GOT3 (cell line): ENCODE measurements around the gene IGFL1.
"Not testable (repeated sequence)": the region's sequence is repeated elsewhere in the genome, so short reads cannot be mapped to it uniquely, and the experiment has no call there.

ENCODE experiments used
- DNase-seq: peaks from one replicate; lab custom pipeline; 2025; ENCODE audit warnings: mixed read lengths; lab: John Stamatoyannopoulos, UW

IGFL1 gene

DNA sequence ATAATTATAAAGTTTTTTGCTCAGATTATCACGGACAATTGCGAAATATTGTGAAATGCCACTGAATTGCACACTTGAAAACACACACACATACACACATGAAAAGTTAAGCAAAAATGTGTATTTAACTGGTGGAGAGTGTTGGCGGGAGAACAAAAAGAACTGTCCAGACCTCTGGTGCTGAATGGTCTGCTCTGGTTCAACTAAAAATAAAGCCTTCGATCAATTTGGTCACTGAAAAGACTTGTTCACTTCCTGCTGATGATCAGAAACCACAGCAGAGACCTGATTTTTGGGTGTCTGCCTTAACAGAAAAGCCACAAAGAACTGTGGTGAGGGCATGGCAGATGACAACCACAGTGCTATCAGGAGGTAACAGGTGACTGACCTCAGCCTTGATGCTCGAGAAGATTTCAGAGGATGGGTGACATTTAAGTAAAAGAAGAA, 4.0 kb upstream of the IGFL1 start:
- DNase-seq: no peak

DNA sequence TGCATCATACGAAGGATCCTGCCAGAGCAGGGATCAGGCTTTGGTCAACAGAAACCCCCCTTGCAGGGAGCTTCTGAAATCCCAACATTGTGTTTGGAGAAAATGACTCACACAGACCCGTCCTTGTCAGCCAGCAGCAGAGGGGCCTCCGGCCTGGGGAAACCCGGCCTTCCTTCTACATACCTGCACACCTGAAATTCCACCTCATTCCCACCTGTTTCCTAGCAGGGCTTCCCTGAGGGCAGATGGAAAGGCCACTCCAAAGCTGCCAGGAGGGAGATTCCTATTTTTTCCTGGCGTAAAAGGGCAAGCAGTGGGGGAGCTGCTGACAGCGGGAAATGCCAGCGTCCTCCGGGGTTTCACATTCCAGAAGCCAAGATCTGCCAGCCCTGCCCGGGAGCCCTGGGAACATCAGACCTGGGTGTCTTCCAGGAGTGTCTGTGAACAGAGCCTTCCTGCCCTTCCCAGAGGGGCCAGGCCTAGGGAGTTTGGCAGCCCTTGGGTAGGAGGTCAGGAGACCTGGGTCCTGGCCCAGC, 3.0 kb upstream of the IGFL1 start:
- DNase-seq: no peak

DNA sequence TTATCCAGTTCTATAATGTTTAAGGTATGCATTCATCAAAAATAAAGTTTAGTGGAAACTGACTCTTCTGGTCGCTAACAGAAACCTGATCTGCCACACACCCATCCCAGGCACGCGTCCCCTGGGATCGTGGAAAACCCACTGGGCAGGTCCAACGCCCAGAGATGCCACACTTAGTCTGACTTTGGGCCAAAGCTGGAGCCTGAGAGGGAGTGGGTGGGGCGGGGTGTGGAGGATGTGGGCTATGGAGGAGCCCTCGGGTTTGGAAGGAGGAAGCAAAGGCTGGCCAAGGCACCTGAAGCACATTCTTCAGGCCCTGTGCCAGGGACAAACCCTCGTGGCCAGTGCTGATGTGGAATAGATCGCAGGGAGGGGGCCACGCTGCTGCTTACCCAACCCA, 2.5 kb downstream of the IGFL1 start:
- no peak for DNase-seq

DNA sequence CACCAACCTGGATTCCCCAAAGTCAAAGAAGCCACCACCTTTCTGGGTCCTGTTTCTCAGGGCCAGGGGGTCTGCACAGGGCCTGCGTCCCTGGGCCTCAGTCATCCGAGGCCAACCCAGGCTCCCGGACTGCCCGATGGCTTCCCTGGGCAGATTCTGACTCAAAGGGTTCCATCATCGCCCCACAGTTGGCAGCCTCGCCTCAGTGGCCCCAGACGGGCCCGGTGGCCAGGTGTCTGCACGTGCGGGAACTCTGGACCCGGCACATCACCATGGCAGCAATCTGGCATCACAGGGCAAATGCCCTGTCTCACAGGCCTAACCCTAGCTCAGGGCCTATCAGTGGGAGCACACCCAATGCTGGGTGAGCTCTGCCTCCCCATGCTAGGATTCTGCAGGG, 2.9 kb downstream of the IGFL1 start:
- DNase-seq: no peak

DNA sequence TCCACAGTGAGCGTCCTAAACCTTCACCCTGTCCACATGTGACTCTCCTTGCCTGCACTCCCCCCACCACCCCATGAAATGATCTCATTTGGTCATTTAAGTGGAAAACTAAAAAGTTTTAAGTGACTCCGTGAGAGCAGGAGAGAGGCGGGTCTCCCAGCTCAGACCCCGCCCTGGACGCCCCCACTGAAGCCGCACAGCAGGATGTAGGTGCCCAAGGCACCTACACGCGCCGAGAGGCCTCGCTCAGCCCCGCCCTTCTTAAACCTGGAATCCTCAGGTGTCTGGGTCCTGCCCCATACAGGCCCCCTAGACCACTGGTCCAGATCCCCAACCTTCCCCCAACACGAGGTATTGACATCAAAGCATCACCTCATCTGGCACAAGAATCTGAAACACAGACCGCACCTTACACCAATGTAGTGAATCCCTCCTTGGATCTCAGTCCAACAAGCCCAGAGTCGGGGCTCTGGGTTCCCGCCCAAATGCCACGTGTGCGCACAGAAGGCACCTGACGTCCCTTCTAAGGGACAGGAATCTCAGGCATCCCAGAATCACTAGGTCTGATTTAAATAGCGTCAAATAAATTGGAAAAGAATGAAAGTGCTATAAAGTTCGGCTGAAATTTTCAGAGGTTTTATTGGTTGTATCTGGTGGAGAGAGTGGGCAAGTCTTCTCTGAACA, 3.5 kb downstream of the IGFL1 start:
- no peak for DNase-seq

DNA sequence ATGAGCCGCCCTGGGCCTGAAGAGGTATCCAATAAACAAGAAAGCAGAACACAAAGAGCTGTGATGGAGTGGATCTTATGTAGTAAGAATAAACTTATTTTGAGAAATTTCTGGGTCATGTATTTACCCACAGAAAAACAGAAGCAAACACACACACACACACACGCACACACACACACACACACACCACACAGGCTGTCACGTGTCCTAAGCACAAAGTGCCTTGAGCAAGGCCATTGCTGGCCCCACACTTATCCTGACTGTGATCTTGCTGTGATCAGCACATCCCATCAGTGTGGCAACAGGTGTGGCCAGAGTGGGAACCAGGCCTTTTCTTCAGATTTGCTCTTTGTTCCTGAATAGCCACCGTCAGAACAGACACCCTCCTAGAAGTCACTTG, 4.3 kb downstream of the IGFL1 start:
- DNase-seq: not testable (repeated sequence)

DNA sequence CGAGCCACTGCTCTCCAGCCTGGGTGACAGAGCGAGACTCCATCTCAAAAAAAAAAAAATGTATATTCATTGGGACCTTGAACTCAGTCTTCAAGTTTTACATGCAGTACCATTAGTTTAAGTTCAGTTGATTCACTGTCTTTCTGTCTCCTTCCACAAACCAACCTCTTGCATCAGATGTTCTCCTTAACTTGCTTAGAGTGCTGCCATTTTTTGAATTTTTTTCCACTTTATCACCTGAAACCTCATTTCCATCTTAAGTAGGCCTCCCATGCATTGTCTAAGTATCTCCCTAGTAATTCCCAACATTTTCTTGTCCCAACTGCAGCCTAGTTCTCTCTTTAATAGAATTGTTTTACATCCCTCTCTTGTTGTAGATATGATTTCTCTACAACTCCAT, 8.6 kb downstream of the IGFL1 start:
- not testable (repeated sequence) for DNase-seq

DNA sequence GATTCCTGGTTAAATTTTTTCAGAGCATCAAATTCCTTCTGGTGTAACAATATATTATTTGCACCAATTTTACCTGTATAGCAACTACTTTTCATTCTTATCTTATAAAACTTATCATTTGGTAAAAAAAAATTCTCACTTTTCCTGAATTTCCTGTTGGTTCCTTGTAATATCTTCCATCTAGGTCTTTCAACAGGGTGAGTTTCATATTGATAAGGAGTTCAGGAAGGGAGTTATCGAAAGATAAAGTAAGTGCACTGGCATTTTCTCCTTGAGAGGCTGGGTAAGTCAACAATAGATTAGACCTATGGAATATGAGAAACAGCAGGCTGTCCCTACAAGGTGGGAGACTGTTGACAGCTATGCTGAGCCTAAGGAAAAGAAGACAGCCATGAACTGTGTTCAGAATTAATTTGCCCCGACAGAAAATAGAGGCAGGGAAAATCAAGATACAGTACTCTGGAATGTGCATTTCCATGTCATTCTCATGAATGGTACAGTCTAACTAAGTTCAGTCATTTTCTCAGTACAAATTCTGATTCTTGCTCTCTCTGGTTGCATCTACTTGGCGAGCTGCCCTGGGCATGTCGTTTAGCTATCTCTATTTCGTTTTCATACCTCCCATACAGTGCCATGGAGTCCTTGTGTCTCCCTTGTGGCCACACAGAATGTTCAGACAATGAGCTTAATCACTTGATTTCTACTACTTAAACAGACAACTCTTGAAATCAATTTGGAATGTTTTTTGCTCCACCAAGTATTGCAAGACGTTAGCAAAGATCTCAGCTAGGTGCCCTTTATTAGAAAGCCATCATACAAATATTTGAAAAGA, 9.9 kb downstream of the IGFL1 start:
- DNase-seq: no peak

DNA sequence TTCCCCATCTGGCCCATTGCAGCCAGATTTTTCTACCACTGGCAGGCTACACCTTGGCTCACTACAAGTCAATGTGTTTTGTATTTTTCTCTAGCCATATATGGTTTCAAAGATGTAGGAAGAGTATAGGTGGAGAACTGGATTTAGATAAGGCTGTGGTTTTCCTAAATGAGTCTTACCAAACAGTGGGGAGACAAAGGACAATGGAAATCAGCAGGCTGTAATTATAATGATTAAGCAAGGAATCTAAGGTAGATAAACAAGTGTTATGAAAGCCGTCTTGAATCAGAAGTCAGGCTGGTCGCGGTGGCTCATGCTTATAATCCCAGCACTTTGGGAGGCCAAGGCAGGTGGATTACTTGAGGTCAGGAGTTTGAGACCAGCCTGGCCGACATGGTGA, 11.2 kb downstream of the IGFL1 start:
- no peak for DNase-seq

DNA sequence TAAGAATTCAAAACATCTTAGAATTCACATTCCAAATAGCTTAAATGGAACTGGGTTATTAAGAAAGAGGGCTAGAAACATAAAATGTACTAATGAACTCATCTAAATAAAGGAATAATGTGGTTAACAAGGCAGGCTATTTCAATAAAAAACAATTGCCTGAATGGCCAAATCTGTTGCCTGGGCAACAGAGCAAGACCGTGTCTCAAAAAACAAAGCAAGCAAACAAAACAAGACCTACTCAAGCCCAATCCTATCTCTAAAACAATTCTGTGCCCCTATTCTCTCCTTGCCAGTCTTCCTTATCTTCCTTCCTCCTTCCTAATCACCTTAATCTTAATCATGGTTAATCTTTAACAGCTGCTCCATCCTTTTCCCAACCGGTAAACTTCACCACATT, 12.1 kb downstream of the IGFL1 start:
- no peak for DNase-seq

DNA sequence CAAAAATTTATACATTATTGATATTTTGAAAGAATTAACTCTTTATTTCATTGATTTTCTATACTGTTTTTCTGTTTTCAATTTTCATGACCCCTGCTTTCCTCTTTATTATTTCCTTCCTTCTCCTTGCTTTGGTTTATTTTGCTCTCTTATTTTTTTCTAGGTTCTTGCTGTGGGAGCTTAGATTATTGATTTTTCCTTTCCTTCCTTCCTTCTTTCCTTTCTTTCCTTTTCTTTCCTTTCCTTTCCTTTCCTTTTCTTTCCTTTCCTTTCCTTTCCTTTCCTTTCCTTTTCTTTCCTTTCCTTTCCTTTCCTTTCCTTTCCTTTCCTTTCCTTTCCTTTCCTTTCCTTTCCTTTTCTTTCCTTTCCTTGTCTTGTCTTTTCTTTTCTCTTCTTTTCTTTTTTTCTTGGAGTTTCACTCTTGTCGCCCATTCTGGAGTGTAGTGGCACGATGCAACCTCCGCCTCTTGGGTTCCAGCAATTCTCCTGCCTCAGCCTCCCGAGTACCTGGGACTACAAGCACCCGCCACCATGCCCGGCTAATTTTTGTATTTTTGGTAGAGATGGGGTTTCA, 13.6 kb downstream of the IGFL1 start:
- DNase-seq: not testable (repeated sequence)

DNA sequence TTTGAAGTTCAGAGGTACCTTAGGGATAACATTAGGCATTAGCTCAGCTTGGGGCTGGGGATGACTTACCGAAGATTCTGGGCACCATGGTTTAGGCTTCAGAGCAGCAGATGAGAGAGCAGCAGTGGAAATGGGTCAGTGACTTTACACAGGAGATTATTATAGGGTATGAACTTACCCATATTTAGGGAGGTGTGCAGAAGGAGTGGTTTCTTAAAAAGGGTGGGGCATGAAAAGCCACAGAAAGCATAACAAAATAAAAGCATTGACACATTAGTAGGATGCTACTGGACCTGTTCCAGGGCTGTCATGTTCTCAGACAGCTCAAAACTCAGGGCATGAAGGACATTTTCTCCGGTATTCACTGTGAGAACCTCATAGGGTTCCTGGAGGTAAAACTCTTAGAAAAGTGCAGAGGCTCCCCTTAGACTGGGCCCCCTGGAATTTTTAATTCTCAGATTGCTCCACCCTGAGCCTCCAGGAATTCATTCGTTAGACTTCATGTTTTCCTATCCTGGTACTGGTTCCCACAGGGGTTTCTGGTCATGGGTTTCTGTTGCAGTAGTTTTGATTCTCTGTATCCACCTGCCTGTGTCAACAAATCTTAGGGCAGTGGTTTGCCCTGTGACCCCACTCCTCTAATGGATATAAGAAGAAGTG, 20.7 kb downstream of the IGFL1 start:
- DNase-seq: no peak

DNA sequence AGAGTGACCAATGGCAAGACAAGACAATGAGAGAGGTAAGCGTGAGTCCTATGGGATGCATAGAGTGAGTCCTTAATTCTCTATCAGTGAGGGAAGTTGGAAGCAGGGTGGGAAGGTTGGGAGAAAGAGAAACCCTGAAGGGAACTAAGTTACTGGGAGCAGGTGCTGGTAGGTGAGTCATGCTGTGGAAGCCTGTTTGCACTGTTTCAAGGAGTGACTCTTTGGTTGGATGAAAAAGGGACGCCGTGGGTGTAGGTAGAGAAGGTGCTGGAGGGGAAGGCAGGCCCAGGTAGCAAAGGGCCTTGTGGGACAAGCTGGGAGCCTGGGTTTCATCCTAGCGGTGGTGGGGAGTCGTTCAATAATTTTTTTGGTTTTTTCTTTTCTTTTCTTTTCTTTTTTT, 21.9 kb downstream of the IGFL1 start:
- no peak for DNase-seq

DNA sequence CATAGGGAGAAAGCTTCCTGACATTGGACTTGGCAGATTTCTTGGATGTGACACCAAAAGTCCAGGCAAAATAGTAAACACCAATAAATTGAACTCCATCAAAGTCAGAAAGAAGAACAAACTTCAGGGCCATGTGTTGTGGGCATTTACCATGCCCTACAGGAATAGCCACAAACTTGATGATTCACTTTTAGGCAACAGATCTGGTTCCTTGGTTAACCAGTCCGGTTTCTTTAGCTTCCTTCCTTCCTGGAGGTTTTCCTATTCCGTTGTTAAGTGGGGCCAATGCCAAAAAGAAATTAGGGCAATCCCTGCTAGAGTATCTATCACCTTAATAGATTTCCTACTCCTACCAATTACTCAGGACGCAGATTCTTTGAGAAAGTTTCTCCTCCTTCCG, 25.2 kb downstream of the IGFL1 start:
- DNase-seq: no peak

DNA sequence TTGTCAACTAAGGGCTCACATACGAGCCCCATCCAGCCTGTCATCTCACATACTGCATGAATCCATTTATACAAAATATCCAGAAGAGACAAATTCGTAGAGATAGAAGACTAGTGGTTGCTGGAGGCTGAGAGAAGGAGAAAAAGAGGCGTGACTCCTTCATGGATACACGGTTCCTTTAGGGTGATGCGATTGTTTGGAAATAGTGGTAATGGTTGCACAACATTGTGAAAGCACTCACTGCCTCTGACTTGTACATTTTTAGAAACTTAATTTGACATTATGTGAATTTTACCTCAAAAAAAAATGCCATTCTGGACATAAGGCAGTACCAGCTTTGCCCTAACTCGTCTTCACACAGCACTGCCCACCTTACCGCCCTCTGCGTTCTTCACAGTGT, 27.3 kb downstream of the IGFL1 start:
- no peak for DNase-seq

DNA sequence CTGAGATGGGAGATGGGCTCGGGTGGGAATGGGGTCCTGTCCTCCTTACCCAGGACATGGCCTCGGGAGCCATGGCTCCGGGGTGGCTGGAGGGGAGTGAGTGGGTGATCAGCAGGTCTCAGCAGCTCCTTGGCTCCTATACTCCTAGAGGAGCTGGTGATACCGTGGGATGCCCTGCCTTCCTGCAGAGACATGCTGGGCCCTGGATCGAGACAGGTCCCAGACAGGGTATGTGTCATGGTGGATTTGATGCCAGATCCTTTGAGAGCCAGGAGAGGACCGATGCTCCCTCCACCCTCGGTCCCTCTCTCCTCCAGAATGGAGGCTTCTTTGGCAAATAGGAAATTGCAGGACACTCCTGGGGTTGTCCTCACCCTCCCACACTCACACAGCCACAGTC, 32.0 kb downstream of the IGFL1 start:
- DNase-seq: not testable (repeated sequence)

DNA sequence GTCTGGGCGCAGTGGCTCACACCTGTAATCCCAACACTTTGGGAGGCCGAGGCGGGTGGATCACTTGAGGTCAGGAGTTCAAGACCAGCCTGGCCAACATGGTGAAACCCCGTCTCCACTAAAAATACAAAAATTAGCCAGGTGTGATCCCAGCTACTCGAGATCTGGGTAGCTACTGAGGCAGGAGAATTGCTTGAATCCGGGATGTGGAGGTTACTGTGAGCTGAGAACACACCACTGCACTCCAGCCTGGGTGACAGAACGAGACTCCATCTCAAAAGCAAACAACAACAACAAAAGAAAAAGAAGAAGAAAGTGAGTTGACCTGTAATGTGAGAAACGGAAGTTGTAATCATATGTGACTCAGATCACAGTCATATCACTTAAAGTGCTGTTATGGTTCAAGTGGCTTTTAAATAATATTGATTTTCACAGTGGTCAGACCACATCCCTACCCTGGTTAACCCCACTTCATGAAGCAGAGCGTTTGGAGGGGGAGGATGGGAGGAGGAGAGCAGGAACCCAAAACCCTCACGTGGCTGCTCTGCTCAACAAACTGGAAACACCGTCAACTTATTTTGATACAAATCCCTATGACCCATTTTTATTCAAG, 33.2 kb downstream of the IGFL1 start:
- DNase-seq: not testable (repeated sequence)

DNA sequence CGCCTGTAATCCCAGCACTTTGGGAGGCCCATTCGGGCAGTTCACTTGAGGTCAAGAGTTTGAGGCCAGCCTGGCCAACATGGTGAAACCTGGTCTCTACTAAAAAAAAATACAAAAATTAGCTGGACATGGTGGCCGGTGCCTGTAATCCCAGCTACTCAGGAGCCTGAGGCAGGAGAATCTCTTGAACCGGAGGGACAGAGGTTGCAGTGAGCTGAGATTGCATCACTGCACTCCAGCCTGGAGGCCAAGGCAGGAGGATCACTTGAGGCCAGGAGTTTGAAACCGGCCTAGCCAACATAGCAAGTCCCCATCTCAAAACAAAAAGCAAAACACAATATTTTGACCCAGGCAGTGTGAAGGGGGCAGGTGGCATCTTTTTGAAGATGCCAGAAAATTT, 35.3 kb downstream of the IGFL1 start:
- DNase-seq: not testable (repeated sequence)

DNA sequence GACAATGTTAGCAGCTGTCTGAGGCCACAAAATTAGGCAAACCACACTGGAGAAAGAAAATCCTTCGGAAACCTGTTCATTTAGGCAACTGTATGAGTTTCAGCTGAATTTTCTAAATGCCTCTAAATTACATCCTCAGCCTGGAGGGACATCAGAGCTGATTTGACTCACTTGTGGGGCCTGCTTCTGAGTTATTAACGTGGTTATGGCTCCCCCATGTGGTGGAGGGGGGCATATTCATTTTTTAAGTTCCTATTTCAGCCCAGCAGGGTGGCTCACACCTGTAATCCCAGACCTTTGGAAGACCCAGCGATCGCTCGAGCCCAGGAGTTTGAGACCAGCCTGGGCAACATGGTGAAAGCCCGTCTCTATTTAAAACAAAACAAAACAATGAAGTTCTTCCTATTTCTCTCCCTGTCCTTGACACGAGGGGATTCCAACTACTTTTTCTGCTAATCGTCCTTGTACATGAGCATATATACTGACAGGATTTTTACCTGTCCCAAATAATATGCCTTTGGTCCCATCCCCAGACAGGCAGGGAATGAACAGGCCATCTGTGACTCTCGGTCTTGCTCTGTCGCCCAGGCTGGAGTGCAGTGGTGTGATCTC, 35.8 kb downstream of the IGFL1 start:
- DNase-seq: no peak

DNA sequence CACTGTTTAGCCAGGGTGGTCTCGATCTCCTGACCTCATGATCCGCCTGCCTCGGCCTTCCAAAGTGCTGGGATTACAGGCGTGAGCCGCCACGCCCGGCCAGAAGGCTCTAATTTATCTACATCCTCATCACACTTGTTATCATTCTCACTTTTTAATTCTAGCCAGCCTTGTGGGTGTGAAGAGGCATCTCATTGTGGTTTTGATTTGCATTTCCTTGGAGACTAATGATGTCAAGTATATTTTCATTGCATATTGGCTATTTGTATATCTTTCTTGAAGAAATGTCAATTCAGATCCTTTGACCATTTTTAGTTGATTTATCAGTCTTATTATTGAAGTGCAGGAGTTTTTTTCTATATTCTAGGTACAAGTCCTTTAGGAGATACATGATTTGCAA, 39.6 kb downstream of the IGFL1 start:
- DNase-seq: no peak

DNA sequence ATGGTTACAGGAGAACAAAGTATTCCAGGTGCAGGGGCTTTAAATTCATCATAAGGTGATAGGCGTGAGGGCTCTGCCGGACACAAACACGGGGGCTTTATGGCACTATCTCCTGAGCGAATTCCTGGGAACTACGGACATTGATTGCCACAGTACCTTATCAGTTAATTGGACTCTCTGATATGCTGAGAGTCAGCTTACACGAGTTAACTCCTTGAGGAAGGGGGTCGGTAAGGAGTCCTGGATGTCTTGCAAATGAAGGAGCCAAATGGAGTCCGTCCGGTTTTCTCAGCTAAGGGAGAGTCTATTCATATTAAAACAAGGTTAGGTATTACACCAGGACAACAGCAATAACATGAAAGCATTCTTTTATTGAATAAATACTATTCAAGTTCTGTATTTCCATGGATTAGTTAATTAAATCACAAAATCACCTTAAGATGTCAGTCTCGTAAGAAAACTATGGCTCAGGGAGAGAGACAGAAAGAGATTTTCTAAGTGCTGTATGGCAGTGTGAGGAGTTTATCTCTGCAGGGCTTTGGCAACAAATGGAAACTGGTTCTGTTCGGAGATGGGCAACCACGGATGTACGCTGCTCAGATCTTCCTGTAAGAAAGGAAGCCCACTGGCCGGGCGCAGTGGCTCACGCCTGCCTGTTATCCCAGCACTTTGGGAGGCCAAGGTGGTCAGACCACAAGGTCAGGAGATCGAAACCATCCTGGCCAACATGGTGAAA, 41.1 kb downstream of the IGFL1 start:
- no peak for DNase-seq
